ENCODE results near the gene SIGLEC10.

SIGLEC10 gene

GRCh38 chr19:51391073-51391611 lies 26.3 kb downstream of the SIGLEC10 start:
- FAIRE-seq, result no peak

DNA sequence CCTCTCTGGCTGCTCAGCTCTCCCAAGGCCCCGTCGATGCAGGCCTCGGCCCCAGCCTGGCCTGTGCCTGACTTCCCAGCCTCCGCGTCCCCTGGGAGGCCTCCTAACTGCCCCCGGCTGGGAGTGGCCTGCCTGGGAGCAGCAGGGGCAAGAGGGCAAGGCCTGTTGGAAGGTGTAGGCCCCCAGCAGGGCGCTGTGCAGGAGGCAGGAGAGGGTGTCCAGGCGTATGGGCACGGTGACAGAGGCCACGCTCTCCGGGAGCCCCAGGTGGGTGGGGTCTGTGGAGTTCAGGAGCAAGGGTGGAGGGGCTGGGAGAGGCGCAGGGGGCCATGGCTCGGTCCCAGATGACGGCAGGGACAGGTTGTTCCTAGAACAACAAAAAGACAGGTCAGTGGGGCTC lies 28.3 kb downstream of the SIGLEC10 start:
- no peak for FAIRE-seq

DNA sequence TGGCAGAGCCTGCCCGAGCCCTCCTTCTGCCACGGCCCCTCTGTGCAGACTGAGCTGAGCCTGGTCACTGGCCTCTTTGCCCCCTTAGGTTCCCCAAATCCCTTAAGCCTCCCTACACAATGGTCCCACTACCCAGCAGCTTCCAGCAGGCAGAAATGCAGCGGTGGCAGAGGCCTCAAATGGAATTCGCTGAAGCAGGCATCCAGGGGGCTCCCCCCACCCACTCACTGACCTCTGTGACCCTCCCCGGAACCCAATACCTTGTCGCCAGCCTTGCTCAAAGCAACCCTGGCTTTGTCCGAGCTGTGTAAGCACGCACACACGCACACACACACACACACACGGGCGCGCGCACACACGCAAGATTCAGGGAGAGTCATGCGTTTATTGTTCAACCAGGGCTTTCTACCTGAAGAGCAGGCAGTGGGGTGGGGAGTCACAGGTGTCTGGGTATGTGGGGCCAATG lies 29.5 kb downstream of the SIGLEC10 start, which contains the start of gene LIM2:
LIM2 (minus strand) TSS at position 51 of the 466 bp plus-strand sequence. CDS start 531 bp downstream, outside the sequence.
- FAIRE-seq, result no peak

DNA sequence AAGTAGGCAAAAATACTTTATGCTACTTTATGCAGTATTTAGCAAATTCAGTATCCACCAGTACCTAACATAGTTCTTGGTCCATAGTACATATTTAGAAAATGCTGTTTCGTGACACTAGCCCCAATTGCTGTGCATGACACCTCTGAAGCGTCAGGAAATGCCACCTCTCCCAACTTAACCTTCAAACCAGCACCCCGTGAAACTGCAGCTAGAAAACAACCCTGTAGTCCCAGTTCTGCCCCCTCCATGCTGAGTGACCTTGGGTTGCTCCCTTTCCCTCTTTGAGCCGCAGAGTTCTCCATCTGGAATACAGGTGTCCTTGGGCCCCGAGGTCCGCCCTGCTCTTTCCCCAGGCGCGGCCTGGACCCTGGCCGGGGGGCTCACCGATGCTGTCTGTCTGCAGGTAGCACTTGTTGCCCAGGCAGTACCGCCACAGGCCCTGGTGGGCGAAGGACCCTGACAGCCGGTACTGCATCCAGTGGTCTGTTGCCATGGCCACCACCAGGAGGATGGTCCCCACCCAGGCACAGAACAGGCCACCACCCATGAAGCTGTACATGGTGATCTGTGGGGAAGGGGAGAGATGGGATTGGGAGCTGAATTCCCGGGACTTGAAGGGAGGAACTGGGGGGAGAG lies 30.4 kb downstream of the SIGLEC10 start:
- no peak for FAIRE-seq

- no peak for FAIRE-seq
Measured at GRCh38 chr19:51382004-51382403, 35.4 kb downstream of the SIGLEC10 start.

DNA sequence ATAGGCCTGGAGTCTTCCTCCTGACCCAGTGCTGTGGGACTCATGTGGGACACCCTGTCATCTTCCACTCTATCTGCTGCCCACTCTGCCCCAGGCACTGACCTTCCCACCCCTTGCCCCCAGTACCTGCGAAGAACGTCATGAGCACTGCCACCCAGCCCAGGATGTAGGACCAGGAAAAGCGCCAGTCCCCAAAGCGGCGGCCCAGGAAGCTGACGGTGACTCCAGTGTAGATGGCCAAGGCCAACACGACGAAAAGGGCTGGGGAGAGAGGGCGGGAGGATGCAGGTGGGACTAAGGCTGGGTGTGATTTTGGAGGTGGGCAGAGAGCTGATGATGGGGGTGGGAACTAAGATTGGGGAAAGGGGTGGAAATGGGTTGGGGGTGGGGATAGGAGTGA lies 37.1 kb downstream of the SIGLEC10 start:
- FAIRE-seq, result no peak

- FAIRE-seq, result no peak
Measured at GRCh38 chr19:51377422-51377821, 40.0 kb downstream of the SIGLEC10 start.

DNA sequence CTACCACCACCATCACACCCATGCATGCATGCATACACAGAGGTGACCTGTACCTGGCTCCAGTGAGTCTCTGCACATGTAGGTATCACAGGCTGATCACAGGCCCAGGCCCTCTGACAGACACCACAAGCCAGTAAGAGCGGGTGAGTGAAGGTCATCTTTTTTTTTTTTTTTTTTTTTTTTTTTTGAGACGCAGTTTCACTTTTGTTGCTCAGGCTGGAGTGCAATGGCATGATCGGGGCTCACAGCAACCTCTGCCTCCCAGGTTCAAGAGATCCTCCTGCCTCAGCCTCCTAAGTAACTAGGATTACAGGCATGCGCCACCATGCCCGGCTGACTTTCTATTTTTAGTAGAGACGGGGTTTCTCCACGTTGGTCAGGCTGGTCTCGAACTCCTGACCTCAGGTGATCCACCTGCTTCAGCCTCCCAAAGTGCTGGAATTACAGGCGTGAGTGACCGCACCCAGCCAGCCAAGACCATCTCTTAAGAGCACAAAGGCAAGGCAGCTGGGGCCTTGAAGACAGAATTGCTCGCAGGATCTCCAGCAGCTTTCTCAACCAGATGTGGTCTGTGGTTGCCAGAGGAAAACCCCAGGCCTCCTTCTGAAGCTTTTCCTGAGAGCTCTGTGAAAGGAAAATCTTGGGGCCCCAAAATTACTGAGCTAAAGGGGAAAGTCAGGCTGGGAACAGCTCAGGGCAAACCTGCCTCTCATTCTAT lies 41.8 kb downstream of the SIGLEC10 start:
- FAIRE-seq, result no peak

DNA sequence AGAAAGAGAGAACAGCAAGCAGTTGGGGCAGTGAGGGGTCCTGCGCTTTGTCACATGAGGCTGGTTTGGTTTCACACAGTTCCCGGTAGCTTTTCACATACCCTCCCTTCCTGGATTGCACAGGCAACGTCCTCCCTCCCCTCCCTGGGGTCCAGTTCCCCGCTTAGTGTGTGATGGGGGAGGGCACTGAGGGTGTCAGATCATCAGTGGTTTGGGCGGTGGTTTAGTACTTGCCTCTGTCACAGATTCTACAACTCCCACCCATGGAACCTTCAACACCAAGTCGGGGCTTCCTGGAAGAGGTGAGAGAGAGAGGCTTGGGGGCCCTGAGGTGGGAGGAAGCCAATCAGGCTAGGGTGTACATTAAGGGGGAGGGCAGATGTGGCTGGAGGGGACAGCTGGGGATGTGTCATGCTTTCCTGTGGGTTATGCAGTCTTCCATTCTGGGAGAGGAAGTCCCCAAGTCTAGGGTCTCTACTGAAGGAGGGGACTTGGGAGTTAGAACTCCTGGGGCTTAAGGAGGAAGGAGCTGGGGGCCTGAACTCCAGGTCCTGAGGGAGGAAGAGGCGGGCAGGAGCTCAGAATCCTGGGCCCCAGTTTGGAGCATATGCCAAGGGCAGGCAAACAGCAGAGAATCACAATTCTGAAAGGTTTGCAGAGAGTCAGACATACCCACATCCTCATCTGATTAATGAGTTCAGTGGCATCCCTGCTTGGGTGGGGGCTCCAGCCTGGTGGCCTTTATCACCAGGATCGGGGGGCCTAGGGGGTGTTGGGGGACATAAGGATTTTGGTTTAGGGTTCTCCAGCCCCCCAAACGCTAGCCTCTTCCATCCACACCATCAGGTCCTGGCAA lies 44.6 kb downstream of the SIGLEC10 start, which contains the start of gene NKG7:
NKG7 (minus strand) TSS at position 6 of the 856 bp plus-strand sequence. CDS start 119 bp downstream, outside the sequence.
- FAIRE-seq, result no peak

DNA sequence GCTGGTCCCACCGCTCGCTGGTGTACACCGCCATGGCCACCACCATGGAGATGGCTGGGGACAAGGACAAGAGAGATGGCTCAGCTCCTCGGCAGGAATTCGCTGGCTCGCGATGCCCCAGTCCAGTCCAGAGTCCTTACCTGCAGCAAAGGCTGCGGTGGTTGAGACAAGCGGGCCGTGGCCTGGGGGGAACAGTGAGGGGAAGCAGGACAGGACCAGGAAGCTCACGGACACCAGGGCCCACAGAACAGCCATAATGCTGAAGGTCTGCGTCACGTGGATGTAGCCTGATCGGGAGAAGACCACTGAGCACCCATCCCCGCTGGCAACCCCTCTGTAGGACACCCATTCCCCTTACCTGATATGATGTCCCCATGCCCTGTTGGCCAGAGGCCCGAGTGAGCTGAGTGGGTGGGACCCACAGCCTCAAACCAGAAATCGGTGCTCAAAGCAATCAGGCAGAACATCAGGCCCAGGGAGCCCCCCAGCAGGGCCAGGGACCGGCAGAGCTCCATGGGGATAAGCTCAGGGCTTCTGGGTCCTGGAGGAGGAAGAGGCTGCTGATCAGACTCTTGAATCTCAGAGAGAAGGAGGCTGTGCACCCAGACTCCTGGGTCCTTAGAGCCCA lies 45.3 kb downstream of the SIGLEC10 start:
- FAIRE-seq, result no peak

GRCh38 chr19:51371186-51371690 lies 46.2 kb downstream of the SIGLEC10 start:
- no peak for FAIRE-seq

- FAIRE-seq, result no peak
Measured at GRCh38 chr19:51370230-51370629, 47.2 kb downstream of the SIGLEC10 start.

GRCh38 chr19:51368366-51369282 lies 48.8 kb downstream of the SIGLEC10 start, which contains the start of gene CLDND2:
TSS of gene CLDND2 (minus strand) at chr19:51369003. CDS start at chr19:51368577, 426 bp downstream.
- no peak for FAIRE-seq

- FAIRE-seq, result peak; percentile 95
Measured at GRCh38 chr19:51367565-51368365, 49.7 kb downstream of the SIGLEC10 start.

- no peak for FAIRE-seq
Measured at GRCh38 chr19:51367255-51367564, 50.2 kb downstream of the SIGLEC10 start.

- no peak for FAIRE-seq
Measured at GRCh38 chr19:51366389-51367254, 50.8 kb downstream of the SIGLEC10 start.

DNA sequence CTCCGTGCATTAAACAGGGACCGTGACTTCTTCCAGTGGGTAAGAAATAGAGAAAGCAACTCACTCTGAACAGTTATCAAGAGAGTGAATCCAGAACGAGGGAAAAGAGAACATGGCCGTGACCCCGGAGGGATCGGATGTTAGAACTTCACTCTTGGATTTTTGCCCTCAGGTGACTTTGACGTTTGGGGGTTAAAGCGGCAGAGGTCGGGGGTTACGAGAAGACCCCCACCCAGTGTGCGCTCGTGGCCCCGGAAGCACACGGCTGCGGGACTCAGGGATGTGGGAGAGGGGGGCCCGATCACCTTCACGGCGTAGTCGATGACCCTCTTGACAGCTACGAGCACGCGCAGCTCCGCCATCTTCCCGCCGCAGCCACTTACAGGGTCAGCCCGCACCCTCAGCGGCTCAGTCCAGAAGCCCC lies 51.5 kb downstream of the SIGLEC10 start, which contains the start of gene ETFB:
ETFB (minus strand) TSS at position 424 of the 424 bp plus-strand sequence; CDS start at position 362, 62 bp downstream.
- no peak for FAIRE-seq

DNA sequence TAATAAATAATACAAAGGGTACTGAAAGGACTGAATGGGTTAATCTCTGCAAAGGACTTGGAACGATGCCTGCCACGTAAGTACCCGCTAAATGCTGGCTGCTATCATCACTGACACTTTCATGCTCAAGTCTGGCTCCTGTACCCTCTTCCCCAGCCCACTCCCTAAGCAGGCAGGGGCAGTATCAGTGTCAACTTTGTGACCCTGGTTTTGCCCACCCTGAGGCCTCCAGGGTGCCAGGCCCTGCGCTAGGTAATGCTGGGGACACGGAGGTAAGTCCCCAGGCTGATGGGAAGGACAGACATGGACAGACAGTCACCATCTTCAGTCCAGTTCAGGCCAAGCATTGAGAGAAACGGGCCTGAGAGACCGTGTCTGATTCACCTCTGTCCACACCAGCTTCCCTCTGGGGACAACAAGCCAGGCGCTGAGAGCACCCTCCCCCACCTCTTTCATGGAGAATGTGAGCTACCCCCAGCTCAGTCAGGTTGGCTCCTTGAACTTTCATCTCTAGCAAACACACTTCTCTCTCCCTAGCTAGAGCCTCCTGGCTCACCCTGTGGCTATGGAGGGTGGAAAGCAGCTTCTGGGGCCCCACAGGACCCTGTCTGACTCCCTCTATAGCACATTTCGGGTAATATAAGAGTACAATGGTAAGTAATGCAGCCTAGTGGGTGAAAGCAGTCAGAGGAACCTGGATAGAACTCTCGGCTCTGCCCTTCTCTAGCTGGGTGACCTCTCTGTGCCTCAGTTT lies 52.1 kb downstream of the SIGLEC10 start:
- no peak for FAIRE-seq
